NCI-H146 treated with DMSO at 0.1 percent for 48 hours (cell line): ENCODE data around the gene POFUT2.

Experiments
- DNase-seq: peaks from one replicate; lab custom pipeline; 2025; ENCODE audit not compliant: unreplicated experiment; lab: John Stamatoyannopoulos, UW

Gene POFUT2

DNA sequence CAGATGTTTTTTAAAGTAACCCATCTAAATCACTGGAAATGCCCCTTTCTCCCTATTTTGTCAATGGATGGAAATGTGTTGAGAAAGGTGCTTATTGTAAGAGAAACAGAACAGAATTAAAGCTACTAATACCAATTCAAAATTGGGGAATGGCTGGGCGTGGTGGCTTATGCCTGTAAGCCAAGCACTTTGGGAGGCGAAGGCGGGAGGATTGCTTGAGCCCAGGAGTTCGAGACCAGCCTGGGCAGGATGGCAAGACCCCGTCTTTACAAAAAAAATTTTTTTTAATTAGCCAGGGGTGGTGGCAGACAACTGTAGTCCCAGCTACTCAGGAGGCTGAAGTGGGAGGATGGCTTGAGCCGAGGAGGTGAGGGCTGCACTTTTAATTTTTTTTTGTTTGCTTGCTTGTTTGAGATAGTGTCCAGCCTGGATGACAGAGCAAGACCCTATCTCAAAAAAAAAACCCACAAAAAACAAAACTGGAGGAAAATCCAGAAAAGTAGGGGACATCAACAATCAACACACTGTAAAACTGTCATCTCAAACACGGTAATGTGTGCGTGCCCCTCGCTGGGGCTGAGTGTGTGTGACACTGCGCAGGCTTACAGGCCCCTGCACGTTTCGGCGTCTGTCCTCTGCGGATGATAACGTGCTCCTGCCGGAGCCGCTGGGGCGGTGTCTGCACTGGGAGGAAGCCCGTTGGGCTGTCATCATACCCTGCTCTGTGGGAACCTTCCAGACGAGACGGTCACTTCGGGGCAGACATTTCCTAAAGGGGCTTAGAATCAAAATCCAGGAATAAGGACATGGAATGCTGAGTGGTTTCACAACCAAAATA is 11.6 kb upstream of the POFUT2 start:
- DNase-seq, result no peak

DNA sequence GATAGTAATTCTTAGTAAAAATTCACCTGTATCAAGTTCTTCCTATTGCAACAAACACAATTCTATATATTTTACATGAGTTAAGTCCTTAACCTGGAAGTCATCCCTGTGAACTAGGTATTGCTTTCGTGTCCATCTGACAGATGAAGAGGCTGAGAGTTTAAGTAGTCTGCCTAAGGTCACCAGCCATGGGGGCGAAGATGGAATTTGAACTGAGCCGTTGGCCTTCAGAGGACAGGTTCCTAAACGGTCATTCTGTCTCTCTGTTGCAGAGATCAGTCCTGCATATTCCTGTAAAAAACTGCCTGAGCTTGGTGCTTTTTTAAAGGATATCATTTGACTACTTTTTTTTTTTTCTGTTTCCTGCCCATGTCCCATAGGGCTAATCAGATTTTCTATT is 10.2 kb upstream of the POFUT2 start:
- no peak for DNase-seq

DNA sequence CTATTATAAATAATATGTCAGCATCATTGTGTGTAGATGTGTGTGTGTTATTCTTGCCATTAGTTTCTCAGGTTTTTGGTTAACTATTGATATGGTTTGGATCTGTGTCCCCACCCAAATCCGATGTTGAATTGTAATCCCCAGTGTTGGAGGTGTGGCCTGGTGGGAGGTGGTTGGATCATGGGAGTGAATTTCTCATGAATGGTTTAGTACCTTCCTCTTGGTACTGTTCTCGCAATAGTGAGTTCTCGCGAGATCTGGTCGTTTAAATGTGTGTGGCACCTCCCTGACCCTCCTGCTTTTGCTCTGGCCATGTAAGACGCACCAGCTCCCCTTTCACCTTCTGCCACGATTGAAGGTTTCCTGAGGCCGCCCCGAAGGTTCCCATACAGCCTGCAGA is 9.6 kb upstream of the POFUT2 start:
- no peak for DNase-seq

DNA sequence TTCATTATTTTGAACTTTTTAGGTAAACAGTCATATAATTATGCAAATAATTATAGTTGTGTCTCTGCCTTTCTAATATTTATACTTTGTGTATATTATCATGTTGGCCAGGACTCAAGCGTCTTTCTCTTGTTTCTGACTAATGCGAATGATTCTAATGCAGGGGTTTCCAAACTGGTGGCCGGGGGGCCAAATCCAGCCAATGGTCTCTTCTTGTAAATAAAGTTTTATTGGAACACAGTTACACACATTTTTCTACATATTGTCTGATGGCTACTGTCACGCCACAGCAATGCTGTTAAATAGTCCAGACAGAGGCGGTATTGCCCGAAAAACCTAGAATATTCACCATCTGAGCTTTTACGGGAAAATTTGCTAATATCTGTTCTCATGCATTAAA is 8.9 kb upstream of the POFUT2 start:
- no peak for DNase-seq

DNA sequence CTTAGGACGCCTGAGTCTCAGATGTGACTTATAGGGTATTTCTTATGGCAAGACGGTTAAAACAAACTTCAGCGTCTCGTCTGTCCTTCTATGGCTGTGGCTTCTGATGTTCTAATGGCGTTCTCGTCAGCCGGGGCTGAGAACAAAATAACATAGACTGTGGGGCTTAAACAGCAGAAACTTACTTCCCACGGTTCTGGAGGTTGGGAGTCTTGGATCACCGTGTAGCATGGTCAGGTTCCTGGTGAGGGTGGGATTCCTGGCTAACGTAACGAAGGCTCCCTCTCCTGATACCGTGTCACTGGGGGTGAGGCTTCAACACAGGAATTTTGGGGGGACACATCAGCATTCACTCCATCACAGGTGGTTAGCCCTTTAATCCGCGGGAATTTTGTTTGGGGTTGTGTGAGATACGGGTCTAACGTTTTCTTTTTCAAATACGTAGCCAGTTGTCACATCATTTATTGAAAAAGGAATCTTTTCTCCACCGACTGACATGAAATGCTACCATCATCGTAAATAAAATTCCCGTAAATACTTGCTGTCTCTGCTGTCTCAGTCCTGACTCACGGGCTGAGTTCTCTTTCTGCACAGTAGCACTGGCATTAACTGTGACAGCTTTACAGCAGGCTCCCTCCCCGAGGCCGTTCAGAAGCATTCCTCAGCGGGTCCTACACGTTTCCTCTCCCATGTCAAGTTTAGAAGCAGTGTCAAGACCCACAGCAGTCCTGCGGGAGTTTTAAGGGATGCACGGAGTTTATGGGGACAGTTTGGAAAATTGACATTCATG is 8.1 kb upstream of the POFUT2 start:
- DNase-seq, result no peak

DNA sequence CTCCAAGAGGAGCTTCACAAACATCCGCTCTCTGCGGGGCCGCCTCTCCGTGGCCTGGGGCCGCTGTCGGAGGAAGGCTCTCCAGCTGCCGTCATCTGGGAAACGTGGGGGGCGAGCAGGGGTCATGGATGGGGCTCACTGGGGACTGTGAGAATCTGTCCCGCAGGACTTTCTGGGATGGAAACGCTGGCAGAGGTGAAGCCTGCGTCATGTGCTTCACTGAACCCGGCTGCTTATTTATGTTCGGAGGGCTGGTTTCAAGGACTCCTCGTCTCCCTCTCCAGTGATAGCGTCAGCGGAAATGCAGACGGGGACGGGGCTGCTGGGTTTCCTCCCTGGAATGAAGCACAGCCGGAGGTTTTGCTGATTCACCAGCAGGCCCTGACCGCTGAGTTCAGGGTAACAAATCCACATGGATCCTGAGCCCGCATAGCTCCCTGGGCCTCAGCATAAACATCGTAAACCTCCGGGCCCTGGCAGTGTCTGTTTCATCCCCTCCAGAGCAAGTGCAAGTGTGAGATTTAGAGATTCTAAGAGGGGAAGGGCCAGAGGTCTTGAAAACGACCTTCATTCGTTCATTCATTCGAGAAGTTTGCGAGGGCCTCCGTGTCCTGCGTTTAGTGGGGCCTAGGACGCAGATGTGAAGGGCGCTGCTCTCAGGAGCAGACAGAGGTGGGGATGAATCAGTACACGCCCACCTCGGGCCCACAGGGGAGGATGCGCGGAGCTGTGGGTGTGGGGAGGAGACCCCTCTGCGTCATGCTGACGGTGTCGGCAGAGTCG is 7.0 kb upstream of the POFUT2 start:
- no peak for DNase-seq

DNA sequence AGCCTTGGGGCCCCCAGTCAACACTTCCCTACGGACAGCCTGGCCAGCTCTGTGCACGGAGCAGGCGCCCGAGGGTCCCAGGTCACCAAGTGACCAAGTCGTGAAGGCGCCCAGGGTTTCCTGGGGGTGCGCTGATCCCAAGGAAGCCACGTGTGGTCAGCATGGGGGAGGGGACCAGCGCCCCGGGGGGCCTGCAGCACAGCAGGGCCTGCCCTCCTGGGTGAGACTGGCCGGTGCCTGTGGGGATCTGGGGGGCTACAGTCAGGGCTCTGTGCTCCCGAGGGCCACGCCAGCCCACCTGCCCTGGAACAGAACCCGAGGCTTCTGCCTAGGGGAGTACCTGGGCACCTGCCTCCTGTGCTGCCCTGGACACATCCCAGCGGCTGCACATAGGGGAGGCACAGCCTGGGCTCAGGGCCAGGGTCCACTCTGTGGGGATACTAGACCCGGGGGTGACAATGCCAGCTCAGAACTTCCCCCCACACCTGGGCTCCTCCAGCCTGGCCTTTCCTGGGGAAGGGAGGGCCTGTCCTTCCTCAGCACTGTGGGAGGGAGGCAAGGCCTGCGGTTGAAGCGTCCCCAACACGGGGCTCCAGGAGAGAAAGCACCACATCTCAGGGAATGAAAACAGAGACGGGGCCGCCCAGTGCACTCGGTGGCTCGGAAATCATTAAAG is 6.2 kb upstream of the POFUT2 start:
- DNase-seq, result no peak

DNA sequence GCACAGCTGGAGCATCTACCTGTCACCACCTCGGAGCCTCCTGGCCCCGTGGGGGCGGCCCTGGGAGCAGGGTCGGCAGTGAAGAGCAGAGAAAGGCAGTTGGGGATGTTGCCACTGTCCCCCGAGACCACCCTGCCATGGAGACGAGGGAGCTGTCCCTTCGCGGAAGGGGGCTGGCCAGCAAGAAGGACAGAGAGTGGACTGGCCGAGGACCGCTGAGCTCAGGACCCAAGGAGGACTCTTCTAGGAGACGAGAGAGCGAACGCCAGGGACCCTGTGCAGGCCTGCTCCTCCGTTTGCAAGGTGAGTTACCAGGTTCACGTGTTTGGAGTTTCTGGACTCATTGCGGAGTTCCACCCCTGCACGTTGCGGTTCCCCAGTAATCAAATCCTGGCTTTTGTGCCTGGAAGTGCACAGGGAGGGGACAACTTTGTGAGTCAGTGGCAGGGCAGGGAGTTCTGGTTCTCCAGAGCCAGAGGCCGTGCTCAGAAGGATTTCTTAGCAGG is 5.6 kb upstream of the POFUT2 start:
- no peak for DNase-seq

DNA sequence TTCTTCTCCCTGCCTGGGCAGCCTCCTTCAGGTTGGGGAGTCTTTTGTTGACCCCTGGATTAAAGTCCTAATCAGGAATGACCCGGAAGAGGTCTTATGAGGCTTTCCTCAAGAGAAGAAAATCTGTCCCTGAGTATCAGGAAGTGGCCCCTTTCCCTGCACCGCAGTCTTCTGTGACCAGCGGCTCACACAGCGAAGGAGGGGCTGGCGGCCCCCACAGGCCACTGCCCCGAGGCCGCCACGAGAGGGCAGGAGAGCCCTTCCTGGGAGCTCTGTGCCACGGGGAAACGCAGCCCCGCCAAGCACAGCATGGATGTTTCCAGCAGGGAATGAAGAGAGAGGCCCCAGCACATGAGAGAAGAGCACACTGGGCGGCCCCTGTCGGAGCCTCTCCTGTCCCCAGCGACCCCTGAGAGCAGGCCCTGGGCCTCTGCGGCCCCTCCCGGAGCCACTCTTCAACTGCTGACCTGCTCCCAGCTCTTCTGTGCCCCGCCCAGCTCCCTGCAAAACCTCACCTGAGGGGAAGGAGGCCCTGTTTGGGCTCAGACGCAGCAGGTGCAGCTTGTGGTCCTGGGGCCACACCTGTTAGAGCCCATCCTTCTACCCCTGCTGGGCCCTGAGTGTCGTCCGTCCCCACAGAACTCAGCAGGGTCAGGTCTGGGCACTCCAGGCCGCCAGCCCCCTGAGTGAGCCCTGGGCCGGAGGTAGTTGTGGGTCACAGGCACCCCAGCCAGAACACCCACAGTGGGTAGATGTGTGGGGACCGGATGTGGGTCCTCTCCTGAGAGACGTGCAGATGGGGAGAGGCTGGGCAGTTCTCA is 4.9 kb upstream of the POFUT2 start:
- peak; percentile 28 for DNase-seq

DNA sequence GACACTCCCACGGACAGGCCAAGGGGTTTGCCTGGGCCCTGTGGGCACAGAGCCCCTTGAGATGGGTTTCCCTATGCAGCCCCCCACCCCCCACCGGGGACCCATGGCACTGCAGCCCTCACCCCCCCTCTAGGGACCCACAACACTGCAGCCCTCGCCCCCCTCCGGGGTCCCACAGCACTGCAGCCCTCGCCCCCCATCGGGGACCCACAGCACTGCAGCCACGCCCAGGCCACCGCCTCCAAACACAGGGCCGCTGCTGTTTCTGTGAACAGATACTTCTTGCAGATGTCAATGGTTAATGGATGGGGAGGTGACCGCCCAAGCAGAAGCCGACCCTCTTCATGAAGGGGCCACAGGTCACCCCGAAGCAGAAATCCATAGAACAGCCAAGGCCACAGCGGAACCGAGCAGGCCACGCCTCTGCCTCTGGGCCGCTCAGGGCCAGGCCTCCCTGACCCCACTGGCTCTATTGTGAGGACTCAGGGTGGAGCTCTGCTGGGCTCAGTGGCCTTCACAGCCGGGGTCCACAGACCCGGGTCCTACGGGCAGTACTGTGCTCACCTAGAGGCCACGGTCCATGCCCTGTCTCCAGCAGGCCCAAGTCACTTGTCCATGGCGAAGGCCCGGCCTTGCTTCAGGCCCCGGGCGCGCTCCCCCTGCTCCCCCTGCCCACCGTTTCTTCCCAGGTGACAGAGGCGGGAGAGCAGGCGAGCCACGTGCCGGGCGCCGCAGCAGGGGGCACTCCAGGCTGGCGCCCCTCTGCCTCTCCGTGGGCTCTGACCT is 4.1 kb upstream of the POFUT2 start:
- no peak for DNase-seq

DNA sequence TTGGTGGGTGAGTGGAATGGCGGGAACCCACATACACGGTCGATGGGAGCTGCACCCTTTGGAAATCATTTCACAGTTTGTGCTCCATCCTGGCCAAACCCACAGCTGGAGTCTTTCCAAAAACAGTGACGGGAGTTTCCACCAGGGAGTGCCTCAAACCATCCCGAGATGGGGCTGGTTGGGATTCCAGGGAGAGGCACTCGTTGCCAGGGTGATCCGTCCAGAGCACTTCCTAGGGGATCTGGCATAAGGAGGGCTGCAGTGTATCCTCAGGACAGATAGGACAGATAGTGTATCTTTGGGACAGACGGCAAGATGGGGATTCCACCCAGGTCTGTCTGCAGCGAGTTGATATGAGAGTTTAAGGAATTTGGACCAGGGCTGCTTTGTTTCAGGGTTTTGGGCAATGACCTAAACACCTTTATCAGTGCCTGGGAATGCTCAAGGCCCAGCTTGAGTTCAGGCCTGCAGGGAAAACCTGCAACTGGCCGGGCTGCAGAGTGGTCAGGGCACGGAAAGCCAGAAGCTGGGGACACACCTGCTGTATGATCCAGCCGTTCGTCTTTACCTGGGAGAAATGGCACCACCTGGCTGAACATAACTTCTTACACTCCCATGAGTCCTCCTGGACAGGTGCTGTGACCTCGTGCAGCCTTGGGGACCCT is 3.4 kb upstream of the POFUT2 start:
- no peak for DNase-seq

DNA sequence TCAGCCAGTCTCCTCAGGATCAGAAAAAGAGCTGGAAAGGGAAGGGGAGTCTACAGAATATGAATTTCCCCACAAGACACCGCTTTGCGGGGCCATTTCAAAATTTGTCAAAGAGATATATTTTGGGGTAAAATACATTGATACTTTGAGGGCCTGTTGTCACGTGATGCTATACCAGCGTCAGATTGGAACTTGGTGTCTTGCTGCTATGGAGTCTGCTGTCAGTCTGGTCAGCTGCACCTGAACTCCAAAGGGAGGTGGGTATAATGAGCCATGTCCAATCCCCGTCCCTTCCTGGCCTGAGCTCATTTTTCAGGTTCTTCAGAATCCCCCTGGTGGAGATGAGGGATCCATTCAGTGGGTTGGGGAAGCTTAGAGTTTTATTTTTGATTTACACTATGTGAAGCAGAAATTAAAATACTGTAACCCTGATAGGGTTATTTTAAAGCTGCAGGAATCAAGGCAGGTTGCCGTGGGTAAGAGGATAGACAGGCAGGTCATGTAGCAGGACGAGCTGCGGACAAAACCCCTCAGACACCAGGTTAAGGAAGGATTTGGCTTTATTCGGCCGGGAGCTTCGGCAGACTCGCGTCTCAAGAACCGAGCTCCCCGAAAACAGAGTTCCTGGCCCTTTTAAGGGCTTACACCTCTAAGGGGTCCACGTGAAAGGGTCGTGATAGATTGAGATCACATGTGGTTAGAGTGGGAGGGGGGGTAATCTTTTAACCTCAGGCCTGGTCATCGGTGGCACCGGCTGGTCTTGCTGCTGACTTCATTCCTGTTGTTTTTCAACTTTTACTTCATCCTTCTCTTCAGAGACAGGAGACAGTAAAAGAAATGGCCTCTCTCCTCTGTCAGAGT is 2.2 kb upstream of the POFUT2 start:
- no peak for DNase-seq

DNA sequence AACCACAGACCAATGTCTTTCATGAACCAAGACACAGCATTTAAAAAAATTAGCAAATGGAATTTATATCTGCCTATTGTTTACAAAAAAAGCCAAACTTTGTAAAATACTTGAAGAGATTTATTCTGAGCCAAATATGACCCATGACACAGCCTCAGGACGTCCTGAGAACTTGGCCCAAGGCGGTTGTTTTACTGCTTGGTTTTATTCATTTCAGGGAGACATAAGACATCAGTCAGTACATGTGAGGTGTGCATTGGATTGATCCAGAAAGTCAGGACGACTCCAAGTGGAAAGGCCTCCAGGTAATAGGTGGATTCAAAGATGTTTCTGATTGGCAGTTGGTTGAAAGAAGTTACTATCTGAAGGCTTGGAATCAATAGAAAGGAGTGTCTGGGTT is 1.4 kb upstream of the POFUT2 start:
- DNase-seq, result no peak

DNA sequence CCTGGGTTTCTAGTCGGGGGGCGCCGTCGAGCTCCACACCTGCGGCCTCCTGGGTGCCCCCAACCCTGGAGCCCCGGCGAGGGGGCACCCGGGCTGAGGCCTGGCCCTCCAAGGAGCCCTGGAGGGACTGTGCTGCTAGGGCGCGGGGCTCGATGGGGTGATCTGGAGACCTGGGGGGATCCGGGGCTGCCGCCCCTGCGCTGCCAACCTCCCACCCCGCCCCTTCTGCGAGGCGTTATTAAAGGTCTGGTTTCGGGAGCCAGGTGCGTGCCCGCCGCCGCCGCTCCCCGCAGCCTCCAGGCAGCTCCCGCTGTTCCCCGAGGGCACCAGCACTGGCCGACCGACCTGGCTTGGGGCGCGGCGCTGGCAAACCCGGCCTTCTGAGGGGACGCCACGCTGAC is 746 bp upstream of the POFUT2 start:
- DNase-seq, result no peak

DNA sequence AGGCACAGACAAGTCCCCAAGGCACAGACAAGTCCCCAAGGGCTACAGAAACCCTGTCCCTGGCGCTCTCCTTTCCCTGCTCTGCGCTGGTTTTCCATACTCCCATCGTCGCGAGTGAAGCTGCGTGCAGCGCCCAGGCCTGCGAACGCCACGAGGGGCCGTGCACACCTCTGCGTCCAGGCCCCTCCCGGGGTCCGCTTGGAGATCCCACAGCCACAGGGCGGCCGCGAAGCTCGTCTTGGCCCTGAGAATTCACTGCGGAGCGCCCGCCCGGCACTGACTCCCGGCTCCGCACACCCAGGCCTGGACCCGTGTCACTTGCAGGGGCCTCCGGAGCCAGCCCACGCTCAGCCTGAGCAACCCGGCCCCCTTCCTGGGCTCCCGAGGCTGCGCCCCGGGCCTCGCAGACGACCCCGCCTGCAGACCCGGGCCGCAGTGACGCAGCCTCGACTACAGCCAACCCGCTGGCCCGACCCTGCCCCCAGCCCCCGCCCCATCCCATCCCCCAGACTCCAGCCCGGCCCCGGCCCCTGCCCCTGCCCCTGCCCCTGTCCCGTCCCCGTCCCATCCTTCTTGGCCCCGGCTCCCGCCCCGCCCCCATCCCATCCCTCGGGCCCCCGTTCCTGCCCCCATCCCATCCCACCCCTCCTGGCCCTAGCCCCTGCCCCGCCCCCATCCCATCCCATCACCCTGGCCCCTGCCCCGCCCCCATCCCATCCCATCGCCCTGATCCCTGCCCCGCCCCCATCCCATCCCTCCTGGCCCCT is 841 bp downstream of the POFUT2 start:
- no peak for DNase-seq

DNA sequence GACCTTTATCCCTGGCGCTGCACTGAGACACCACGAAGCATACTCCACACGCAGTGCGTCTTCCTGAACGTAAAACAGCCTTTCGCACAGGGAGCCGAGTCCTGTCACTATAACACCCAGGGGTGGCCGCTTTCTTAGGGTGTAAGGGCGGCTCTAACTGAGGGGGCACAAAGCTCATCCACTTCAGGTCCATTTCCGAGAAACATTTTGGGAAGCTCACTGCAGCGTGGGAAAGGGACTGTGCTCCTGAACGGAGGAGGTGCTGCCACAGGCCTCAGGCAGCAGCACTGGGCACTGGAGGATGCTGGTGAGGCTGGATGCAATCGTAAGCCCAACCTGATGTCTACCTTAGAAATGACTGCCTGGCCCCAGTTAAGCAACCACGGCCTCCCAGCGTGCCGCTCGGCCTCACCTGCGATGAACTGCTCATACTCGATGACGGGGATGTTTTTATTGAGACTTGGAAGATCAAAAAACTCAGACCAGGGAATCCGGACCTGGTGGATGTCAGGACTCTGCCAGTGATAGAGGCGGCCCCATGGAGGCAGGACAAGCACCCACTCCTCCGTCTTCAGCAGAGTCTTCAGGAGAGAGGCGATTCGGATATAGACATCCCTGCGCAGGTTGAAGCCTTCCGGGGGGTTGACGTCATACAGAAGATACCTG is 2.3 kb downstream of the POFUT2 start:
- DNase-seq, result no peak

DNA sequence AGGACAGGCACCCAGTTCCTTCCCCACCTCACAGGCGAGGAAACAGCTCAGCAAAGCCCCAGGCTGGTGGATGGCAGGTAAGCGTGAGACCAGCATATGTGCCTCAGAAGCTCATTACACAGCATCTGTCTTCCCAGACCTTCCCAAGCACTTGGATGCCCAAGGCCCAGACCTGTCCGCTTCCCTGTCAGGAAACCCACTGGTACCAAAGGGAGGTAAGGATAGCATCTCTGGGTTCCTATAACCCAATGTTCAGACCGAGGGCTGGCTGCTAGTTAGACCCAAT is 3.3 kb downstream of the POFUT2 start:
- no peak for DNase-seq
